Stimulated activated CD8-positive, alpha-beta memory T cell treated with anti-CD3 and anti-CD28 coated beads, Interleukin-2, amount 100 ng/mL, for 48 hours (primary cell): ENCODE data around the gene HOGA1.
"Not testable (repeated sequence)": the region's sequence is repeated elsewhere in the genome, so short reads cannot be mapped to it uniquely, and the experiment has no call there.

Experiments used
- DNase-seq, 2 donors: peaks; one replicate each; pipeline ENCODE4 v3.0.0-alpha.2; 2020; ENCODE audit warnings: low read depth in 2 of 2

Gene HOGA1

DNA sequence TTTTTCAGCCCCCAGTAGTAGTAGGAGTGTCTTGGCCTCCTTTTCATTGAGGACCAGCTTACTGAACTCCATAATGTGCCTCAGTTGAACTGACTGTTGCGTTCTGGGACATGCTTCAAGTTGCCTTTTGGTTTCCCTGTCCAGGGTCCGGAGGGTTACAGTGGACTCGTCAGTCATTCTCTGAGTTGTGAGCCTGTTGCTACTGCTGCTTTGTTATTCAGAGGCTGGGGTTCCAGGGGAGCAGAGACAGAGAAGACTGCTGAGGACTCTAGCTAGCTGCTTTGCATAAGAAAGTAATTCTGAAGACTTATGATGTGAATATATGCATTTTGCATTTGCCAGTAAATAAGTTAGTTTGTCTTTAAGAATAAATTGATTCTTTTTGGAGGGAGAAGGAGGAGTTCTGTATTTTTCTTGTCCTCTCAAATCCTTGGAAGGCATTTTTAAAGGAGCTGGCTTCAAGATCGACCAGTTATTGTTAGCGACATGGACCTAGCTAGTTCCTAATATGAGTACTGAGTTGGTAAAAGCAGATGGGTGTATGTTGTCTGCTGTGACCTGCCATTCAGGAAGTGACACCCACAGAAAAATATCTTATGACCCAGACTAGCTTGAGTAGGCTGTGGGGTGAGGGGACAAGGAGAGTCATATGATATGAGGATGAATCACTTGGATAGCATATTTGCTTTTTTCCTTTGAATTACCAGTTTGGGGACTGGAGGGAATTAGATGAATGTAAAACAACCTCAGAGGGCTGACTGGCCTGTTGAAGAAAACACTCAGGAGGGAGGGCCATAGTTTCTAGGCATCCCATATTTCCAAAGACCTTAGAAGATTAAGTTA, 64.6 kb downstream of the HOGA1 start:
- DNase-seq = no peak

DNA sequence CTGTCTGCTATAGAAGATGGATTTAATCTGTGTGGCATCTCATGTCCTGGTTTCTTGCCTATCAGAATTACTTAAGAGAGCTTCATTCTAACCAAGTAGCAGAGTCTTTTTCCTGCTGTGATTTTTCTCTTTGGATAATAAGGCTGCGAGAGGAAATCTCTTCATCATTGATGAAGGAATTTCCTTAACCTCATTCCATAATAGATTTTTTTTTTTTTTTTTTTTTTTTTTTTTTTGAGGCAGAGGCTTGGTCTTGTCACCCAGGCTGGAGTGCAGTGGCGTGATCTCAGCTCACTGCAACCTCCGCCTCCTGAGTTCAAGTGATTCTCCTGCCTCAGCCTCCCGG, 65.2 kb downstream of the HOGA1 start:
- DNase-seq = not testable (repeated sequence)

DNA sequence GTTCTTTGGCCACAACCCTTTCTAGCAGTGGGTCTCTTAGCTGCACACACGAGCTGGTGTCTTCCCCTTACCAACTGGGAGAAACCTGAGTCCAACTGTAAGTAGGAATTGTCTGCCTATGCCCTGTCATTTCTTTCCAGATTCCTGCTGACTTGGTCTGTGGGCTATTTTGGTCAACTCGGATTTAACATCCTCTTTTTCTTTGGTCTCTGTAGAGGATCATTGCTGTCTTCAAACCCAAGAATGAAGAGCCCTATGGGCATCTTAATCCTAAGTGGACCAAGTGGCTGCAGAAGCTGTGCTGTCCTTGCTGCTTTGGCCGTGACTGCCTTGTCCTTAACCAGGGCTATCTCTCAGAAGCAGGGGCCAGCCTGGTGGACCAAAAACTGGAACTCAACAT, 66.5 kb downstream of the HOGA1 start:
- no peak for DNase-seq

DNA sequence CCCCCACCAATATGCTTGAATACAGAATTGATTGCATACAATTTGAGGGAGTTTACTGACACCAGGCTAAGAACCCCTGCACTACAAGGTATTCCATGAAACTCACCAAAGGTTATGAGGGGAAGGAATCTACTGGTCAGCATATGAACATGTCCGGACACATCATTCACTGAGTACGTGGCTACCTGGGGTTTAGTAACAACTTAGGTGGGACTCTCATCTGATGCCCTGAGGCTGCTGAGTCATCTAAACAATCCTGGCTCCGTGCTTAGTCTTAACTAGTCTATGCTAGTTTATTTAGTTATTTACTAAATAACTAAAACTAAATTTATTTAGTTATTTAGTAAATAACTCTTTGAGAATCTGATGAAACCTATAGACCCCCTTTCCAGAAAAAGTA, 67.6 kb downstream of the HOGA1 start:
- DNase-seq = no peak

DNA sequence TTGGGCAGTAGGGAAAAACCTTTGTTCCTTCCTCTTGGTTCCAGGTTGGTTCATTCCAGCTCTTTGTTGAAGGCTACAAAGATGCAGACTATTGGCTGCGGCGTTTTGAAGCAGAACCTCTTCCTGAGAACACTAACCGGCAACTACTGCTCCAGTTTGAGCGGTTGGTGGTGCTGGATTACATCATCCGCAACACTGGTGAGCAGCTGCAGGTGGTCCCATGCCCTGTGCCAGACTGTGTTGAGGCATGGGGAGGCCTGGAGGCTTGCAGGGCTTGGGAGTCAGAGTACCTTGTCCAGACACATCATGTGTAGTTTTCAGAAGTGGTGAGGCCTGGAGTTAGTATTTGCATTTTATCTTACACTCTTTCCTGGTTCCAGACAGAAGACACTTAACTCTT, 72.6 kb downstream of the HOGA1 start:
- DNase-seq = no peak

DNA sequence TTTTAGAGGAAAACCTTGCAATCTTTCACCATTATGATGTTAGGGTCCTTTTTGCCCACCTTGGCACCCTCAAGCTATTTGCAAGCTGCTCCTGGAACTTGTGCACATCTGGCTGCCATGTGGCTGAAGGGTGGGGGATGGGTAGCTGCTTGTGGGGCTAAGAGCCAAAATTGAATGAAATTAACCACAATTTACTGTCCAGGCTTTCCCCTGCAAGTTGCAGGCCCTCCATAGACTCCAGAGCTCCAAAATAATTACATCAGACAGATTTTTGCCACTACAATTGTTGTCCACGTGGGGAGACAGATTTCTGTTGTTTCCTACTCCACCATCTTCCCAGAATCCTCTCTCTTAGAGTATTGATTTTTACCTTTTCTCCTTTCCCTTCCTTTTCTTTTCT, 75.4 kb downstream of the HOGA1 start:
- DNase-seq = no peak
